H1 (cell line): ENCODE data around the gene TMEM163. TPM values are rescaled to one million over a fixed set of nuclear protein-coding genes. Genes with fewer than 3 reads are reported as not detected.
A peak's percentile ranks its signal among the peaks of the same experiment; 100 is the strongest.

ENCODE experiments used
- CTCF ChIA-PET: fragments of 300-600 bp; sonication (Branson Sonifier 250); formaldehyde crosslinking; loops from one replicate; lab custom pipeline; 2021; ENCODE audit not compliant: partially characterized antibody; lab: Charles Lee
- POLR2A ChIA-PET: fragments of 300-600 bp; sonication (Branson Sonifier 250); formaldehyde crosslinking; loops from one replicate; lab custom pipeline; 2021; ENCODE audit warnings: inconsistent platforms; ENCODE audit not compliant: partially characterized antibody; lab: Charles Lee
- DNase-seq, 2 experiments: peaks; one replicate each; pipeline versions ENCODE4 v3.0.0 to v3.0.0-alpha.2; 2010 to 2022; ENCODE audit warnings: low spot score in 2 of 2, low read depth in 1 of 2, mixed read lengths in 1 of 2
- FAIRE-seq: peaks from 2 replicates; lab custom pipeline; 2011; peaks lifted over from hg19 to GRCh38; lab: Jason Lieb, UNC
- H2AFZ ChIP-seq: 2 replicates; pipeline ENCODE4 v1.8.1; 2012; ENCODE audit warnings: low read length, inconsistent platforms
- H2AK5ac ChIP-seq: 2 replicates; pipeline ENCODE4 v1.6.1; 2013; ENCODE audit warnings: low read depth, low read length
- H2BK120ac ChIP-seq: replicated peaks from 2 replicates; pipeline ENCODE3; 2013; ENCODE audit warnings: low read depth, low read length, inconsistent platforms
- H2BK12ac ChIP-seq: 2 replicates; pipeline ENCODE4 v1.6.1; 2013; ENCODE audit warnings: low read depth, low read length
- H2BK15ac ChIP-seq: 2 replicates; pipeline ENCODE4 v1.6.1; 2013; ENCODE audit warnings: low read length
- H2BK20ac ChIP-seq: 2 replicates; pipeline ENCODE4 v1.6.1; 2013; ENCODE audit warnings: low read length
- H2BK5ac ChIP-seq: 2 replicates; pipeline ENCODE4 v1.6.1; 2013; ENCODE audit warnings: low read depth, low read length
- H3K14ac ChIP-seq: 2 replicates; pipeline ENCODE4 v1.6.1; 2013; ENCODE audit warnings: inconsistent platforms; ENCODE audit not compliant: insufficient read length
- H3K18ac ChIP-seq: 2 replicates; pipeline ENCODE4 v1.6.1; 2013; ENCODE audit warnings: low read length; ENCODE audit errors: extremely low read depth
- H3K23ac ChIP-seq: 2 replicates; pipeline ENCODE4 v1.6.1; 2013; ENCODE audit warnings: inconsistent platforms; ENCODE audit not compliant: insufficient read length
- H3K23me2 ChIP-seq: 2 replicates; pipeline ENCODE4 v1.6.1; 2013; ENCODE audit warnings: low read depth, low read length
- H3K27ac ChIP-seq: 2 replicates; pipeline ENCODE4 v1.6.1; 2011; ENCODE audit warnings: low read depth, low read length, inconsistent platforms
- H3K27me3 ChIP-seq, 4 experiments: replicated peaks in 1 of 4; 1 replicate in 1 of 4; 2 replicates in 3 of 4; pipeline versions ENCODE4 v1.6.1 to v1.8.1; 2011 to 2013; ENCODE audit warnings: low read length in 3 of 4, mild to moderate bottlenecking in 3 of 4, inconsistent platforms in 2 of 4, mixed read lengths in 2 of 4, moderate library complexity in 1 of 4; ENCODE audit not compliant: control insufficient read depth in 3 of 4, insufficient read depth in 3 of 4; ENCODE audit errors: extremely low read depth in 1 of 4
- H3K36me3 ChIP-seq, 4 experiments: 2 replicates each; pipeline versions ENCODE4 v1.6.1 to v1.8.1; 2011 to 2013; ENCODE audit warnings: mild to moderate bottlenecking in 4 of 4, low read length in 3 of 4, moderate library complexity in 2 of 4, control low read depth in 1 of 4, inconsistent platforms in 1 of 4; ENCODE audit not compliant: insufficient read depth in 4 of 4, control insufficient read depth in 2 of 4
- H3K4ac ChIP-seq: replicated peaks from 2 replicates; pipeline ENCODE3; 2013; ENCODE audit warnings: low read length, low read depth, mixed read lengths, inconsistent platforms; ENCODE audit not compliant: insufficient read length
- H3K4me1 ChIP-seq, 4 experiments: replicated peaks in 1 of 4; 1 replicate in 1 of 4; 2 replicates in 3 of 4; pipeline versions ENCODE4 v1.6.1 to v1.8.1; 2011 to 2013; ENCODE audit warnings: low read length in 3 of 4, inconsistent platforms in 2 of 4, mixed read lengths in 1 of 4; ENCODE audit not compliant: insufficient read depth in 4 of 4, control insufficient read depth in 3 of 4
- H3K4me2 ChIP-seq, 2 experiments: 2 replicates each; pipeline versions ENCODE4 v1.6.1 to v1.8.1; 2011 to 2013; ENCODE audit warnings: low read depth in 2 of 2, low read length in 2 of 2, control low read depth in 1 of 2, inconsistent platforms in 1 of 2, mild to moderate bottlenecking in 1 of 2; ENCODE audit not compliant: insufficient read depth in 1 of 2
- H3K4me3 ChIP-seq, 4 experiments: fragments of 200-600, 300-600 bp in 1 of 4; sonication (generic), shearing (Covaris generic), sonication (Bioruptor Twin) in 1 of 4; 2 replicates each; pipeline versions ENCODE4 v1.5.1 to v1.8.1; 2011 to 2016; ENCODE audit warnings: low read length in 4 of 4, low read depth in 3 of 4, control low read depth in 2 of 4, inconsistent platforms in 2 of 4, mild to moderate bottlenecking in 2 of 4, mixed read lengths in 1 of 4, moderate library complexity in 1 of 4; ENCODE audit not compliant: insufficient read depth in 2 of 4; ENCODE audit errors: extremely low read depth in 1 of 4
- H3K56ac ChIP-seq: replicated peaks from 2 replicates; pipeline ENCODE3; 2013; ENCODE audit warnings: low read depth, mild to moderate bottlenecking, mixed read lengths, low read length, inconsistent platforms; ENCODE audit not compliant: insufficient read length
- H3K79me1 ChIP-seq: 2 replicates; pipeline ENCODE4 v1.6.1; 2013; ENCODE audit warnings: low read depth, low read length, control low read depth
- H3K79me2 ChIP-seq, 2 experiments: 2 replicates each; pipeline versions ENCODE4 v1.6.1 to v1.8.1; 2012 to 2013; ENCODE audit warnings: low read length in 2 of 2, mild to moderate bottlenecking in 2 of 2, inconsistent platforms in 1 of 2; ENCODE audit not compliant: insufficient read depth in 2 of 2, control insufficient read depth in 1 of 2
- H3K9ac ChIP-seq, 4 experiments: replicated peaks in 1 of 4; 1 replicate in 1 of 4; 2 replicates in 3 of 4; pipeline versions ENCODE4 v1.6.1 to v1.8.1; 2011 to 2013; ENCODE audit warnings: low read depth in 3 of 4, low read length in 3 of 4, control low read depth in 2 of 4, mild to moderate bottlenecking in 2 of 4, moderate library complexity in 2 of 4, inconsistent platforms in 1 of 4; ENCODE audit errors: extremely low read depth in 1 of 4
- H3K9me3 ChIP-seq, 2 experiments: 2 replicates each; pipeline versions ENCODE4 v1.6.1 to v1.8.1; 2012 to 2013; ENCODE audit warnings: mild to moderate bottlenecking in 2 of 2, moderate library complexity in 2 of 2, control low read depth in 1 of 2, inconsistent platforms in 1 of 2, low read depth in 1 of 2, low read length in 1 of 2, mixed read lengths in 1 of 2; ENCODE audit not compliant: insufficient read depth in 2 of 2
- H4K20me1 ChIP-seq, 2 experiments: replicated peaks in 1 of 2; 2 replicates each; pipeline versions ENCODE3 to v1.8.1; 2011 to 2013; ENCODE audit warnings: inconsistent platforms in 2 of 2, low read length in 2 of 2, mild to moderate bottlenecking in 1 of 2; ENCODE audit not compliant: insufficient read depth in 2 of 2, control insufficient read depth in 1 of 2
- H4K5ac ChIP-seq: 2 replicates; pipeline ENCODE4 v1.6.1; 2013; ENCODE audit warnings: low read length, low read depth, mixed read lengths, inconsistent platforms; ENCODE audit not compliant: insufficient read length
- H4K8ac ChIP-seq: 2 replicates; pipeline ENCODE4 v1.8.0; 2013; ENCODE audit warnings: mild to moderate bottlenecking, moderate library complexity, low read length, inconsistent platforms; ENCODE audit not compliant: insufficient read depth; ENCODE audit errors: extremely low read depth
- H4K91ac ChIP-seq: replicated peaks from 2 replicates; pipeline ENCODE3; 2013; ENCODE audit warnings: low read length, mixed read lengths, inconsistent platforms; ENCODE audit not compliant: insufficient read length
- CREB1 ChIP-seq: IDR thresholded peaks from 2 replicates; pipeline ENCODE4 v1.6.1; 2012; ENCODE audit warnings: inconsistent platforms
- MAFK ChIP-seq: IDR thresholded peaks from 2 replicates; pipeline ENCODE4 v1.6.1; 2012; ENCODE audit warnings: low read depth, mild to moderate bottlenecking, improper control_type of control experiment, low read length
- whole genome bisulfite sequencing, 2 experiments: shearing (Covaris generic) in 1 of 2; methylation state at CpG; one replicate each; pipeline versions ENCODE4 v1.1.6 to v1.1.7; 2013 to 2015; ENCODE audit warnings: low lambda C conversion rate in 2 of 2, mixed read lengths in 2 of 2, inconsistent platforms in 1 of 2, low coverage in 1 of 2, missing lambda C conversion rate in 1 of 2; ENCODE audit not compliant: insufficient replicate concordance in 2 of 2, insufficient coverage in 1 of 2, insufficient read length in 1 of 2; ENCODE audit errors: extremely low coverage in 1 of 2, missing lambda C conversion rate in 1 of 2; 5-methylcytosine and 5-hydroxymethylcytosine counted together
- polyA plus RNA-seq, 7 experiments: library from polyadenylated mRNA; depleted of rRNA in 3 of 7; stranded (reverse) in 5 of 7; unstranded in 2 of 7; fragments of >200 nt in 5 of 7; fragments of 200-250 nt in 2 of 7; gene quantifications; 1 replicate in 5 of 7; 2 replicates in 1 of 7; 4 replicates in 1 of 7; pipeline versions ENCODE4 v1.2.1 to v1.2.3, GENCODE V29; 2011 to 2013; ENCODE audit warnings: missing spikeins in 2 of 7, mixed read lengths in 2 of 7
- total RNA-seq: library from RNA; stranded (reverse); fragmentation: NEBNext Ultra II Directional; extraction: Animal tissue kit (Norgen Biotek cat#: 25700); gene quantifications from 2 replicates; pipeline ENCODE4 v1.2.1, GENCODE V29; 2021

TMEM163 gene
- total and polyA plus RNA-seq, 2 of the 8 experiments (the other 6 are each of a cell fraction or from before 2014, with no cell fraction given), result 2.8 to 3.2 TPM

DNA sequence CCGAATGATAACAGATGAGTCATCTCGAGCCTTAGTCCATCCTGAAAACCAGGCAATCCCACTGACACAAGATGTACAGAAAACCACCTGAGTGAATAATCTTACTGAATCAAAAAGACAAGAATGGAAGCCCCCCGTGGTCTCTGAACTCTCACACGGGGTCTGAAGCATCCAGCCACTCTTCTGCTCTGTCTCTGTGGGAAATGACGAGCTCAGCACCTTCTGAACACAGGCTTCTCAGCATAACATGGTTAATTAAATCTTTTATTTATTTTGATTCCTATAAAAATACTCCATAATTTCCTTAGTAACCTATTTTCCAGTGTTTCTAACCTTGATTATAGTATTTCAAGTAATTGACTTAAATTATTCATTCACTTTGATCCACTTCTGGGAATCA is 203.7 kb downstream of the TMEM163 start:
- POLR2A ChIA-PET, result no interaction called here
- no peak overlapping the region for H3K14ac ChIP-seq

More for the DNA sequence above, 203.7 kb downstream of the TMEM163 start:
- TF ChIP-seq MAFK (peak; percentile 70), CREB1 (no peak)
- Histone ChIP-seq H3K36me3 (no peaks in the 10 kb centered on the region), H3K27me3 (no peaks in the 10 kb centered on the region; a peak in 1 of 7 replicates), H3K79me1 (no peaks in the 10 kb centered on the region; the same call in none of the 2 replicates), H3K23ac (no peak overlapping the region), H3K18ac (no peak overlapping the region), H2BK20ac (no peak overlapping the region), H3K27ac (no peak overlapping the region), H4K5ac (no peak overlapping the region), H3K4ac (no peak overlapping the region), H4K91ac (no peak overlapping the region), H3K4me3 (no peak overlapping the region), H3K79me2 (no peaks in the 10 kb centered on the region), H3K9me3 (no peaks in the 10 kb centered on the region), H2AK5ac (no peak overlapping the region), H2AFZ (no peak overlapping the region), H4K20me1 (no peaks in the 10 kb centered on the region), H3K9ac (no peak overlapping the region), H2BK5ac (no peak overlapping the region), H3K4me1 (peaks cover 0 to 3% (median under 1%) of the 10 kb centered on the region in 4 experiments; a peak in 2 of 7 replicates), H2BK12ac (no peak overlapping the region), H2BK15ac (no peak overlapping the region), H4K8ac (no peak overlapping the region), H2BK120ac (no peak overlapping the region), H3K56ac (no peak overlapping the region), H3K4me2 (no peak overlapping the region), H3K23me2 (no peaks in the 10 kb centered on the region)
- WGBS, 2 experiments, result 88% methylated on average over 5 of the region's 5 CpGs; no CpG with 5 or more reads in 1 of the 2 experiments
- CTCF ChIA-PET, result interaction anchor here (0.7 kb wide), 1 partner anchor 343 kb away, joined by 3 read pairs; no protein-coding TSS in a partner anchor
- FAIRE-seq, result no peak
- DNase-seq, result no peak
